ENCODE data around the gene GRIN1. TPM values are rescaled to one million over a fixed set of nuclear protein-coding genes. Genes with fewer than 3 reads are reported as not detected.

GRIN1 gene
- total and polyA plus RNA-seq, 10 of the 15 experiments (the other 5 are each of a cell fraction or from before 2014, with no cell fraction given), result 0.05 to 0.10 (median 0.06) TPM; not detected in 6

- Histone ChIP-seq H3K9ac (ENCODE audit: control insufficient read depth, insufficient read depth, low read length) (no peak overlapping the region), H3K9me3 (replicated peaks; ENCODE audit: control insufficient read depth, insufficient read depth, low read length) (no peaks in the 10 kb centered on the region), H3K4me3 (no peak overlapping the region), H3K36me3 (ENCODE audit: control insufficient read depth in 2 of 2, insufficient read depth in 2 of 2, low read length in 1 of 2) (peaks cover 0 to 7% of the 10 kb centered on the region in 2 experiments; a peak in 2 of 4 replicates), H3K27me3 (replicated peaks in 1 of 2; ENCODE audit: control insufficient read depth in 2 of 2, insufficient read depth in 2 of 2, low read length in 1 of 2) (no peaks in the 10 kb centered on the region), H3K27ac (ENCODE audit: control insufficient read depth, insufficient read depth) (no peak overlapping the region), H3K4me1 (ENCODE audit: control insufficient read depth, insufficient read depth, low read length) (peaks cover 6% of the 10 kb centered on the region), H4K20me1 (ENCODE audit: control insufficient read depth, insufficient read depth) (peaks cover under 1% of the 10 kb centered on the region; the same call in 1 of the 2 replicates), H3K4me2 (ENCODE audit: control insufficient read depth, insufficient read depth) (0 out of 2 replicates have a peak overlapping the region, but pooled peaks have one; percentile 3), H3K79me2 (ENCODE audit: control insufficient read depth, insufficient read depth, low read length) (peaks cover 6% of the 10 kb centered on the region), H2AFZ (ENCODE audit: control insufficient read depth, low read depth, low read length) (no peak overlapping the region)
- in situ Hi-C loops (cut with MboI) (no loop called here), intact Hi-C loops (cut with micrococcal nuclease; ENCODE audit: unreplicated experiment) (no loop called here)
- no TSS peak for BruUV-seq (replicated peaks)
- TF ChIP-seq ZNF207 (IDR thresholded peaks at IDR 0.05; ENCODE audit: borderline replicate concordance) (no peak), ZBED1 (IDR thresholded peaks at IDR 0.05; ENCODE audit: borderline replicate concordance) (no peak), YBX1 (IDR thresholded peaks at IDR 0.05) (no peak), EGR1 (IDR thresholded peaks at IDR 0.05; ENCODE audit: borderline replicate concordance in 1 of 2, low read depth in 2 of 2, low read length in 2 of 2) (no peak), ZBTB11 (CRISPR knock-in tag; IDR thresholded peaks at IDR 0.05) (no peak), MYB (IDR thresholded peaks at IDR 0.05; ENCODE audit: borderline replicate concordance, low read depth, low read length) (no peak), IRF3 (IDR thresholded peaks at IDR 0.05) (no peak), CREB1 (IDR thresholded peaks at IDR 0.05; ENCODE audit: low read depth) (no peak), E2F4 (IDR thresholded peaks at IDR 0.05; ENCODE audit: low read depth, low read length) (no peak), CHD4 (IDR thresholded peaks at IDR 0.05) (no peak), RB1 (IDR thresholded peaks at IDR 0.05; ENCODE audit: borderline replicate concordance) (no peak), RELA (IDR thresholded peaks at IDR 0.05; ENCODE audit: borderline replicate concordance, partially characterized antibody) (no peak), BHLHE40 (IDR thresholded peaks at IDR 0.05; ENCODE audit: borderline replicate concordance in 1 of 2, low read depth in 2 of 2, low read length in 1 of 2) (no peak), MTA3 (IDR thresholded peaks at IDR 0.05; ENCODE audit: borderline replicate concordance, low read length) (no peak), TCF12 (IDR thresholded peaks at IDR 0.05; ENCODE audit: low read depth, low read length) (no peak), EED (IDR thresholded peaks at IDR 0.05; ENCODE audit: low read depth) (no peak), KDM1A (IDR thresholded peaks at IDR 0.05; ENCODE audit: borderline replicate concordance) (no peak), NFXL1 (IDR thresholded peaks at IDR 0.05; ENCODE audit: borderline replicate concordance) (no peak)
- ChIA-PET SMC1A (ENCODE audit: uncharacterized antibody, unreplicated experiment) (no interaction called here), RAD21 (ENCODE audit: unreplicated experiment) (no interaction called here), CTCF (interaction anchor here (0.6 to 1.1 kb wide), 3 partner anchors 42 to 166 kb away, joined by 3 to 5 read pairs (median 3); no protein-coding TSS in a partner anchor), POLR2A (interaction anchor here (2.8 kb wide), 1 partner anchor 29 kb away, joined by 10 read pairs; the partner anchor contains the start of gene CYSRT1)
- 91% methylated on average over 9 of the region's 10 CpGs for WGBS (ENCODE audit: insufficient coverage, insufficient replicate concordance, low lambda C conversion rate, missing lambda C conversion rate)
- no peak for DNase-seq (ENCODE audit: low read depth, low spot score)
- FAIRE-seq, result no peak
- ATAC-seq, result no peak
These were observed 56.0 kb downstream of the GRIN1 start for GRCh38 chr9:137194909-137195308.
